B cell (primary cell): ENCODE data around the gene NPTXR. TPM values are rescaled to one million over a fixed set of nuclear protein-coding genes. Genes with fewer than 3 reads are reported as not detected.

ENCODE experiments used
- ATAC-seq: fragments of 200-7000 bp; cut with Tn5 transposase; one replicate; pipeline ENCODE4 v1.10.0; 2021; ENCODE audit warnings: low read depth, mild to moderate bottlenecking, moderate number of reproducible peaks, moderate library complexity
- CTCF ChIA-PET: fragments of 350-600 bp; sonication (Branson Sonifier 250); formaldehyde crosslinking; loops from one replicate; lab custom pipeline; 2021; ENCODE audit warnings: antibody characterized with exemption, inconsistent platforms; lab: Charles Lee
- POLR2A ChIA-PET: fragments of 350-600 bp; sonication (Branson Sonifier 250); formaldehyde crosslinking; loops from one replicate; lab custom pipeline; 2021; ENCODE audit warnings: antibody characterized with exemption; lab: Charles Lee
- DNase-seq: peaks from one replicate; pipeline ENCODE4 v3.0.0; 2013
- H2AFZ ChIP-seq: 2 replicates; pipeline ENCODE4 v1.6.1; 2012; ENCODE audit warnings: mild to moderate bottlenecking, low read depth, low read length; ENCODE audit not compliant: insufficient read depth, poor library complexity, severe bottlenecking
- H3K27ac ChIP-seq, 2 donors: 1 replicate in 1 of 2; 2 replicates in 1 of 2; pipeline ENCODE4 v1.5.1; 2012 to 2013; ENCODE audit warnings: low read length in 2 of 2, mild to moderate bottlenecking in 2 of 2, moderate library complexity in 1 of 2
- H3K27me3 ChIP-seq, 4 experiments: fragments of 200-600 bp in 1 of 4; sonication (generic) in 1 of 4; replicated peaks in 1 of 4; 1 replicate in 2 of 4; 2 replicates in 2 of 4; pipeline versions ENCODE4 v1.6.1 to v1.7.0; 2013 to 2016; ENCODE audit warnings: low read length in 3 of 4, mild to moderate bottlenecking in 2 of 4, mixed read lengths in 1 of 4, moderate library complexity in 1 of 4; ENCODE audit not compliant: insufficient read depth in 4 of 4, control insufficient read depth in 3 of 4; ENCODE audit errors: control extremely low read depth in 1 of 4
- H3K36me3 ChIP-seq, 2 experiments: replicated peaks in 1 of 2; 1 replicate in 1 of 2; 2 replicates in 1 of 2; pipeline versions ENCODE4 v1.6.1 to v1.7.1; 2013; ENCODE audit warnings: low read length in 1 of 2; ENCODE audit not compliant: insufficient read depth in 2 of 2, control insufficient read depth in 1 of 2; ENCODE audit errors: control extremely low read depth in 1 of 2, extremely low read depth in 1 of 2
- H3K4me1 ChIP-seq, 2 donors: fragments of 200-600 bp in 1 of 2; sonication (generic) in 1 of 2; 1 replicate in 1 of 2; 2 replicates in 1 of 2; pipeline versions ENCODE4 v1.5.1 to v1.6.1; 2013 to 2017; ENCODE audit warnings: low read length in 2 of 2; ENCODE audit not compliant: control insufficient read depth in 2 of 2, insufficient read depth in 2 of 2
- H3K4me2 ChIP-seq: replicated peaks from 2 replicates; pipeline ENCODE3; 2012; ENCODE audit warnings: mild to moderate bottlenecking, low read depth, low read length; ENCODE audit not compliant: poor library complexity, severe bottlenecking
- H3K4me3 ChIP-seq, 5 experiments: fragments of 200-600 bp in 1 of 5; sonication (generic) in 1 of 5; 1 replicate in 3 of 5; 2 replicates in 2 of 5; pipeline versions ENCODE4 v1.5.1 to v1.7.0; 2011 to 2016; ENCODE audit warnings: low read length in 4 of 5, mild to moderate bottlenecking in 4 of 5, low read depth in 2 of 5, control low read depth in 1 of 5, moderate library complexity in 1 of 5; ENCODE audit not compliant: insufficient read depth in 1 of 5; ENCODE audit errors: control extremely low read depth in 1 of 5, extremely low read depth in 1 of 5
- H3K79me2 ChIP-seq: fragments of 200-600 bp; sonication (generic); one replicate; pipeline ENCODE4 v1.6.0; 2016; ENCODE audit warnings: low read length; ENCODE audit not compliant: control insufficient read depth, insufficient read depth
- H3K9ac ChIP-seq: fragments of 200-600 bp; sonication (generic); 2 replicates; pipeline ENCODE4 v1.6.1; 2017; ENCODE audit warnings: mild to moderate bottlenecking, low read length, moderate library complexity
- H3K9me3 ChIP-seq, 3 donors: one replicate each; pipeline versions ENCODE4 v1.6.1 to v1.7.1; 2013; ENCODE audit warnings: low read length in 2 of 3; ENCODE audit not compliant: control insufficient read depth in 2 of 3, insufficient read depth in 1 of 3; ENCODE audit errors: control extremely low read depth in 1 of 3
- H4K20me1 ChIP-seq: 2 replicates; pipeline ENCODE4 v1.6.0; 2012; ENCODE audit warnings: mild to moderate bottlenecking, low read length; ENCODE audit not compliant: insufficient read depth, control insufficient read depth, poor library complexity, severe bottlenecking
- H3K27ac Mint-ChIP-seq: one replicate; pipeline ENCODE4 v1.8.0; 2021; ENCODE audit warnings: mixed read lengths
- H3K27me3 Mint-ChIP-seq: one replicate; pipeline ENCODE4 v1.8.0; 2021; ENCODE audit warnings: mixed read lengths
- H3K4me1 Mint-ChIP-seq: one replicate; pipeline ENCODE4 v1.8.0; 2021; ENCODE audit warnings: mixed read lengths
- H3K4me3 Mint-ChIP-seq: one replicate; pipeline ENCODE4 v1.8.0; 2021; ENCODE audit warnings: mixed read lengths
- H3K9me3 Mint-ChIP-seq: one replicate; pipeline ENCODE4 v1.8.0; 2022; ENCODE audit warnings: mixed read lengths; ENCODE audit not compliant: insufficient read depth
- EZH2 ChIP-seq: IDR thresholded peaks from 2 replicates; pipeline ENCODE4 v1.6.1; 2012; ENCODE audit warnings: borderline replicate concordance, low read depth, mild to moderate bottlenecking, moderate library complexity, low read length; ENCODE audit not compliant: insufficient read depth, poor library complexity, severe bottlenecking
- WGBS: methylation state at CpG from one replicate; pipeline ENCODE4 v1.1.5; 2013; ENCODE audit warnings: missing lambda C conversion rate; ENCODE audit not compliant: insufficient coverage; 5-methylcytosine and 5-hydroxymethylcytosine counted together
- intact Hi-C: fragments of 100-400 bp; cut with micrococcal nuclease; formaldehyde crosslinking; loops from one replicate; pipeline ENCODE4 v1.10.0; 2022
- polyA plus RNA-seq: library from polyadenylated mRNA; depleted of rRNA; stranded (reverse); fragments of >200 nt; gene quantifications from 2 replicates; pipeline ENCODE4 v1.2.3, GENCODE V29; 2012
- total RNA-seq, 2 donors: library from RNA; stranded (reverse); fragments of 120-200 nt in 1 of 2; gene quantifications; 1 replicate in 1 of 2; 2 replicates in 1 of 2; pipeline versions ENCODE4 v1.2.3 to v1.2.4, GENCODE V29; 2013 to 2022
- TF ChIP-seq, protein P1 (sequence below): fragments of 200-600 bp; IDR thresholded peaks from one replicate; pipeline ENCODE4 v1.8.0; 2022; ENCODE audit warnings: antibody characterized with exemption, mild to moderate bottlenecking

The NPTXR gene
- total and polyA plus RNA-seq, 2 donors (not counting 1 experiment from before 2014, with no cell fraction given): 0.16 to 0.71 TPM

DNA sequence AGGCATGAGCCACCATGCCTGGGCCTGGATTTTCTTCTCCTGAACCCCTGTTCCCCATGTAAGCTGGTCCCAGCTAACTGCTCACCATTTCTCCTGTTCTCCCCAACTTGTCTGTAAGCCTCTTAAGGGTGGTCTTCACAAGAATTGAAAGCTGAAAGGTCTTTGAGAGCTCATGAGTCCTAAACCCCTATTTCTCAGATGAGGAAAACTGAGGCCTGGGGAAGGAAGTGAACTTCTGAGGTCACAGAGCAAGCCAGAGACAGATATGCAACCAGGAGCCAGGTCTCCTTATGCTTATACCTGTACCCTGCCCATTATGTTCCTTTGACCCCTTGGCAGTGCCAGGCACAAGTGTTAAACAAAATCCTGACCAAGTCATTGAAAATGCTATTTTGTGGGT is 16.3 kb downstream of the NPTXR start:
- Histone ChIP-seq H3K9me3 (peaks cover 0 to 8% (median 0%) of the 10 kb centered on the region in 3 donors), H3K4me1 (no peaks in the 10 kb centered on the region), H2AFZ (no peak overlapping the region), H3K4me3 (no peak overlapping the region), H3K9ac (no peak overlapping the region), H4K20me1 (no peaks in the 10 kb centered on the region), H3K36me3 (no peaks in the 10 kb centered on the region), H3K27ac (no peak overlapping the region), H3K4me2 (no peak overlapping the region), H3K79me2 (no peaks in the 10 kb centered on the region), H3K27me3 (no peaks in the 10 kb centered on the region)
- intact Hi-C loops: no loop called here
- CTCF ChIA-PET: no interaction called here
- H3K27me3 Mint-ChIP-seq: peaks cover 16% of the 10 kb centered on the region
- no peak for TF ChIP-seq EZH2
- no peak for DNase-seq
- ATAC-seq: no peak
- no peak overlapping the region for H3K27ac Mint-ChIP-seq
- no peaks in the 10 kb centered on the region for H3K9me3 Mint-ChIP-seq
- POLR2A ChIA-PET: interaction anchor here (0.6 kb wide), 1 partner anchor 143 kb away, joined by 10 read pairs; no protein-coding TSS in a partner anchor
- H3K4me1 Mint-ChIP-seq: no peaks in the 10 kb centered on the region
- H3K4me3 Mint-ChIP-seq: no peak overlapping the region

DNA sequence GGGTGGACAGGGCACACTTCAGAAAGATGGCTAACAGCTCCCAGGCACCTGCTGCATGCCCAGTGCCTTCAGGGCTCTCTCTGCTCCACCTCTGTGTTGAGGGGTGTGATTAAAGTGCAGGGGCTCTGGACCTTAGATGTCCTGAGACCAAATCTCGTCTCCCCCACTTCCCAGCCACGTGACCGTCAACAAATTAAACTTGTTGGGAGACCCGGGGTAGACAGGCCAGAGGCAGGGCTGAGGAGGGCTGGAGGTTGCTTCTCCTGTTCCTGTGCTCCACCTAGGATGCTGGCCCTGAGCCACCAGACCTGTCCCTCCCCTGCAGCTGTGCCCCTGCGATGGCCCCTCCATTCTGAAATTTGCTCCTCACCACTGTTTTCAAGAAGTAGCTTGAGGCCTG is 17.0 kb downstream of the NPTXR start:
- intact Hi-C loops: no loop called here
- peaks cover 15% of the 10 kb centered on the region for H3K27me3 Mint-ChIP-seq
- H3K27ac Mint-ChIP-seq: no peak overlapping the region
- Histone ChIP-seq H3K79me2 (no peaks in the 10 kb centered on the region), H3K36me3 (no peaks in the 10 kb centered on the region), H2AFZ (no peak overlapping the region), H3K4me1 (no peaks in the 10 kb centered on the region), H3K4me2 (no peak overlapping the region), H3K9me3 (peaks cover 0 to 8% (median 0%) of the 10 kb centered on the region in 3 donors), H4K20me1 (no peaks in the 10 kb centered on the region), H3K27me3 (no peaks in the 10 kb centered on the region), H3K4me3 (no peak overlapping the region), H3K9ac (no peak overlapping the region), H3K27ac (no peak overlapping the region)
- POLR2A ChIA-PET: interaction anchor here (0.6 kb wide), 1 partner anchor 143 kb away, joined by 10 read pairs; no protein-coding TSS in a partner anchor
- TF ChIP-seq, protein P1, sequence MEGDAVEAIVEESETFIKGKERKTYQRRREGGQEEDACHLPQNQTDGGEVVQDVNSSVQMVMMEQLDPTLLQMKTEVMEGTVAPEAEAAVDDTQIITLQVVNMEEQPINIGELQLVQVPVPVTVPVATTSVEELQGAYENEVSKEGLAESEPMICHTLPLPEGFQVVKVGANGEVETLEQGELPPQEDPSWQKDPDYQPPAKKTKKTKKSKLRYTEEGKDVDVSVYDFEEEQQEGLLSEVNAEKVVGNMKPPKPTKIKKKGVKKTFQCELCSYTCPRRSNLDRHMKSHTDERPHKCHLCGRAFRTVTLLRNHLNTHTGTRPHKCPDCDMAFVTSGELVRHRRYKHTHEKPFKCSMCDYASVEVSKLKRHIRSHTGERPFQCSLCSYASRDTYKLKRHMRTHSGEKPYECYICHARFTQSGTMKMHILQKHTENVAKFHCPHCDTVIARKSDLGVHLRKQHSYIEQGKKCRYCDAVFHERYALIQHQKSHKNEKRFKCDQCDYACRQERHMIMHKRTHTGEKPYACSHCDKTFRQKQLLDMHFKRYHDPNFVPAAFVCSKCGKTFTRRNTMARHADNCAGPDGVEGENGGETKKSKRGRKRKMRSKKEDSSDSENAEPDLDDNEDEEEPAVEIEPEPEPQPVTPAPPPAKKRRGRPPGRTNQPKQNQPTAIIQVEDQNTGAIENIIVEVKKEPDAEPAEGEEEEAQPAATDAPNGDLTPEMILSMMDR: no peak
- no peak for TF ChIP-seq EZH2
- H3K9me3 Mint-ChIP-seq: no peaks in the 10 kb centered on the region
- CTCF ChIA-PET: no interaction called here
- no peaks in the 10 kb centered on the region for H3K4me1 Mint-ChIP-seq
- ATAC-seq: no peak
- no peak for DNase-seq
- WGBS: 80% methylated on average over 2 of the region's 5 CpGs
- no peak overlapping the region for H3K4me3 Mint-ChIP-seq
